Subcutaneous abdominal adipose tissue (tissue), 5 donors: ENCODE measurements around the gene PDZD4.
A peak's percentile ranks its signal among the peaks of the same experiment; 100 is the strongest.

Experiments used
- H3K27ac ChIP-seq: one replicate; pipeline ENCODE4 v1.7.0; 2013; ENCODE audit warnings: low read depth, mild to moderate bottlenecking, inconsistent platforms, low read length, moderate library complexity
- H3K27me3 ChIP-seq, 5 donors: one replicate each; pipeline ENCODE4 v1.7.0; 2013; ENCODE audit warnings: low read length in 5 of 5, inconsistent platforms in 1 of 5; ENCODE audit not compliant: control insufficient read depth in 5 of 5, insufficient read depth in 4 of 5
- H3K36me3 ChIP-seq, 5 donors: one replicate each; pipeline ENCODE4 v1.7.0; 2013; ENCODE audit warnings: low read length in 5 of 5; ENCODE audit not compliant: control insufficient read depth in 5 of 5, insufficient read depth in 5 of 5
- H3K4me1 ChIP-seq, 5 donors: one replicate each; pipeline ENCODE4 v1.7.0; 2013; ENCODE audit warnings: low read length in 5 of 5, mild to moderate bottlenecking in 3 of 5, moderate library complexity in 1 of 5; ENCODE audit not compliant: control insufficient read depth in 5 of 5, insufficient read depth in 5 of 5
- H3K4me3 ChIP-seq, 5 donors: one replicate each; pipeline ENCODE4 v1.7.0; 2013; ENCODE audit warnings: low read length in 5 of 5, low read depth in 1 of 5
- H3K9ac ChIP-seq, 5 donors: one replicate each; pipeline ENCODE4 v1.7.0; 2013; ENCODE audit warnings: low read length in 5 of 5, mild to moderate bottlenecking in 4 of 5, moderate library complexity in 3 of 5
- H3K9me3 ChIP-seq, 5 donors: one replicate each; pipeline ENCODE4 v1.7.0; 2013; ENCODE audit warnings: low read length in 5 of 5; ENCODE audit not compliant: control insufficient read depth in 5 of 5
- donor health status: healthy.
- donor health status: healthy.
- donor health status: healthy.
- donor health status: healthy.
- donor health status: healthy.

PDZD4 gene

DNA sequence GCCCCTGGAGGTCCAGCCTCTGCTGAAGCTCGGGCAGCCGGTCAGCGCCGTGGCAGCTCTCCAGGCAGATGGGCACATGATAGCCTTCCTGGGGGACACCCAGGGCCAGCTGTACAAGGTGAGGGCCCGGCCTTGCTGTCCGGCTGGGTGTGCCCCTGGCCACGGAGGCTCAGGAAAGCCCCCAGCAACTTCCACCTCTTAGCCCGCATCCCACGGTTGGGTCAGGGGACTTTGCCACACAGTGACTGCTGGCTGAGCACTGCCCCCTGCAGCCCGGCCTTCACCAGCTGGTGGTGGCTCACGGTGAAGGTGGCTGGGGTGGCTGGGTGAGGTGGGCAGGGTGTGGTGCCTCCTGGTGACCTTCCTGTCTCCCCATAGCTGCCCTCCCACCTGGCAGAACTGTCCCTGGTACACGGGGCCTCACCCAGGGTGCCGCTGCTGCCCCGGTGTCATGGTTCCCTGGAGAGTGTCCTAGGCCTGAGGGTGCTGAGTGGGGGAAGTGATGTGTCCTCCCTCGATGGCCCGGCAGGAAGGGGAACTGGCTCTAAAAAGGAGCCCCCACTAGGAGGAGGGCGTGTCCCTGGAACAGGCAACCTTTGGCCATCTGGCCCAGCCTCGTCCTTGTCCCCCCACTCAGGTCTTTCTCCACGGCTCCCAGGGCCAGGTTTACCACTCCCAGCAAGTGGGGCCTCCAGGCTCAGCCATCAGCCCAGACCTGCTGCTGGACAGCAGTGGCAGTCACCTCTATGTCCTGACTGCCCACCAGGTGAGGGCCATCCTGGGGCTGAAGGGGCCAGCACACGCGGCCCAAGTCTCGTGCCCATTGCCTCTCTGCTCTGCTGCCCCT is 61.8 kb downstream of the PDZD4 start:
- H3K27me3 ChIP-seq, result peaks cover 0 to 36% (median 19%) of the 10 kb centered on the region in 5 donors
- no peak overlapping the region for H3K4me3 ChIP-seq
- no peaks in the 10 kb centered on the region for H3K9me3 ChIP-seq
- H3K27ac ChIP-seq, result no peak overlapping the region
- H3K36me3 ChIP-seq, result no peaks in the 10 kb centered on the region
- H3K4me1 ChIP-seq, result peaks cover 0 to 31% (median 26%) of the 10 kb centered on the region in 5 donors
- no peak overlapping the region for H3K9ac ChIP-seq

- H3K9ac ChIP-seq, result no peak overlapping the region
- H3K36me3 ChIP-seq, result no peaks in the 10 kb centered on the region
- no peak overlapping the region for H3K27ac ChIP-seq
- no peak overlapping the region for H3K4me3 ChIP-seq
- H3K9me3 ChIP-seq, result no peaks in the 10 kb centered on the region
- peaks cover 0 to 31% (median 26%) of the 10 kb centered on the region in 5 donors for H3K4me1 ChIP-seq
- peaks cover 0 to 30% (median 19%) of the 10 kb centered on the region in 5 donors for H3K27me3 ChIP-seq
Observed at GRCh38 chrX:153767674-153768055, 62.7 kb downstream of the PDZD4 start.

DNA sequence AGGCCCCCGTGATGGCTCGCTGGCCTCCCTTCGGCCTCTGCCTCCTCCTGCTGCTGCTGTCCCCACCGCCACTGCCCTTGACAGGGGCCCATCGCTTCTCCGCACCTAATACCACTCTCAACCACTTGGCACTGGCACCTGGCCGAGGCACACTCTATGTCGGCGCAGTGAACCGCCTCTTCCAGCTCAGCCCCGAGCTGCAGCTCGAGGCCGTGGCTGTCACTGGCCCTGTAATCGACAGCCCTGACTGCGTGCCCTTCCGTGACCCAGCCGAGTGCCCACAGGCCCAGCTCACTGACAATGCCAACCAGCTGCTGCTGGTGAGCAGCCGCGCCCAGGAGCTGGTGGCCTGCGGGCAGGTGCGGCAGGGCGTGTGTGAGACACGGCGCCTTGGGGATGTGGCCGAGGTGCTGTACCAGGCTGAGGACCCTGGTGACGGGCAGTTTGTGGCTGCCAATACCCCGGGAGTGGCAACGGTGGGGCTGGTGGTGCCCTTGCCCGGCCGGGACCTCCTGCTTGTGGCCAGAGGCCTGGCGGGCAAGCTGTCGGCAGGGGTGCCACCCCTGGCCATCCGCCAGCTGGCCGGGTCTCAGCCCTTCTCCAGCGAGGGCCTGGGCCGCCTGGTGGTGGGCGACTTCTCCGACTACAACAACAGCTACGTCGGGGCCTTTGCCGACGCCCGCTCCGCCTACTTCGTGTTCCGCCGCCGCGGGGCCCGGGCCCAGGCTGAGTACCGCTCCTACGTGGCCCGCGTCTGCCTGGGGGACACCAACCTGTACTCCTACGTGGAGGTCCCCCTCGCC is 63.3 kb downstream of the PDZD4 start:
- Histone ChIP-seq H3K27ac (no peak overlapping the region), H3K36me3 (no peaks in the 10 kb centered on the region), H3K9me3 (no peaks in the 10 kb centered on the region), H3K4me1 (peaks cover 0 to 31% (median 26%) of the 10 kb centered on the region in 5 donors), H3K4me3 (no peak overlapping the region), H3K27me3 (peaks cover 0 to 25% (median 17%) of the 10 kb centered on the region in 5 donors), H3K9ac (no peak overlapping the region)

DNA sequence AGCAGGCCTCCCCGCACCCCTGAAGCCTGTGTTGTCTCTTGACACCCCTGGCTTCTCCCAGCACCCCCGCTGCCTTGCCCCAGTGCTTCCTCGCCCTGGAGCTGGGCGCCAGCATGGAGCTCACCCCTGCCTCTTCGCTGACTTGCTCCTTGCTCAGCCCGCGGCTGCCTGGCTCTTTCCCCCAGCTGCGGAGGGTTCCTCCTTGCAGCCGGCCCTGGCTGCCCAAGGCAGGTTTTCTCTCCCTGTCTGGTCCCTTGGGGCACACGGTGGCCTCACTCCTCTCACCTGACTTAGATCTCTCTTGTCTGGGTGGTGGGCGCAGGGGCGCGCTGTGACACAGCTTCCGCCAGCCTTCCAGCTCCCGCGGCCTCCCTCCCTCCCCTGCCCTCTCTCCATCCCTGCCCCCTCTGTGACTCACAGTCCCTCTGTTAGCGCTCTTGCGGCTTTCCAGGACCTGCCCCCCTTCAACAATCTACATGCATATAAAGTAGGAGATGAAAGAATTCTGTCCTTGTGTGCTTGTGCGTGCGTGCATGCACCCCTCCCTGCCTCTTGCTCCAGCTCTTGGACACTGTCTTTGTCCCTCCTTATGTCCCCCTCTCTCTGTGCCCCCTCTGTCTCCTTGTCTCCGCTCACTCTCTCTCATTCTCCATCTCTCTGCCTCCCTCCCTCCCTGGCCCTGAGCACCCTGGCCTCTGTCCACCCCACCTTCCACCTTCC is 64.1 kb downstream of the PDZD4 start:
- Histone ChIP-seq H3K9ac (peak overlapping the region in 1 of 5 donors; percentile 60), H3K9me3 (no peaks in the 10 kb centered on the region), H3K4me1 (peaks cover 0 to 31% (median 26%) of the 10 kb centered on the region in 5 donors), H3K36me3 (no peaks in the 10 kb centered on the region), H3K4me3 (peak overlapping the region in 4 of 5 donors; percentile 17 to 46 (median 28)), H3K27me3 (peaks cover 0 to 23% (median 17%) of the 10 kb centered on the region in 5 donors), H3K27ac (no peak overlapping the region)

GRCh38 chrX:153765138-153766079 is 64.9 kb downstream of the PDZD4 start:
- H3K4me3 ChIP-seq, result peak overlapping the region in 3 of 5 donors; percentile 17 to 50 (median 46)
- H3K9me3 ChIP-seq, result no peaks in the 10 kb centered on the region
- H3K9ac ChIP-seq, result peak overlapping the region in 2 of 5 donors; percentile 14 to 64
- H3K36me3 ChIP-seq, result no peaks in the 10 kb centered on the region
- H3K4me1 ChIP-seq, result peaks cover 0 to 31% (median 26%) of the 10 kb centered on the region in 5 donors
- peaks cover 0 to 17% (median 14%) of the 10 kb centered on the region in 5 donors for H3K27me3 ChIP-seq
- H3K27ac ChIP-seq, result no peak overlapping the region

DNA sequence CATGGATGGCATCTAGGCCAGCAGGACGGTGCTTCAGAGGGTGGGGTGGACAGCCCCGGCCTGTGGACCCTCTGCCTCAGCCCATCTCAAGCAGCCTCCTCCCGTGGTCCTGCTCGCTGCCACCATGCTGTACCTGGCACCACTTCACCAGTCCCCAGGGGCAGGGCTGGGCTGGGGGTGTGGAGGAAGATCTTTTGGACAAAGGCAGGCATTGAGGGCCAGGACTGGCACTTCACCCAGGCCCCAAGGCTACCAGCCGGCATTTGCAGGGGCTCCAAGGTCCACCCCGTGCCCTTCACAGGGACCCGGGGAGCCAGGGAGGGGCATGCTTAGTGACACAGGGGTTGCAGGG is 65.6 kb downstream of the PDZD4 start:
- Histone ChIP-seq H3K9ac (peak overlapping the region in 1 of 5 donors; percentile 64), H3K36me3 (no peaks in the 10 kb centered on the region), H3K4me3 (peak overlapping the region in 3 of 5 donors; percentile 11 to 50 (median 46)), H3K27ac (no peak overlapping the region), H3K27me3 (peaks cover 0 to 17% (median 11%) of the 10 kb centered on the region in 5 donors), H3K9me3 (no peaks in the 10 kb centered on the region), H3K4me1 (peaks cover 0 to 31% (median 26%) of the 10 kb centered on the region in 5 donors)

- Histone ChIP-seq H3K27ac (no peak within 1 kb of the TSS), H3K4me1 (peaks cover 0 to 31% (median 26%) of the 10 kb centered on the region in 5 donors), H3K27me3 (peaks cover 0 to 17% (median 11%) of the 10 kb centered on the region in 5 donors), H3K36me3 (no peaks in the 10 kb centered on the region), H3K4me3 (peak within 1 kb of the TSS in 3 of 5 donors; percentile 11 to 50 (median 46)), H3K9me3 (no peaks in the 10 kb centered on the region), H3K9ac (peak within 1 kb of the TSS in 1 of 5 donors; percentile 64)
Observed at GRCh38 chrX:153763989-153764755, 66.2 kb downstream of the PDZD4 start, which contains the start of gene PLXNB3. TSS of gene PLXNB3 (plus strand) at chrX:153764249. CDS start at chrX:153765536, 1,287 bp downstream.

DNA sequence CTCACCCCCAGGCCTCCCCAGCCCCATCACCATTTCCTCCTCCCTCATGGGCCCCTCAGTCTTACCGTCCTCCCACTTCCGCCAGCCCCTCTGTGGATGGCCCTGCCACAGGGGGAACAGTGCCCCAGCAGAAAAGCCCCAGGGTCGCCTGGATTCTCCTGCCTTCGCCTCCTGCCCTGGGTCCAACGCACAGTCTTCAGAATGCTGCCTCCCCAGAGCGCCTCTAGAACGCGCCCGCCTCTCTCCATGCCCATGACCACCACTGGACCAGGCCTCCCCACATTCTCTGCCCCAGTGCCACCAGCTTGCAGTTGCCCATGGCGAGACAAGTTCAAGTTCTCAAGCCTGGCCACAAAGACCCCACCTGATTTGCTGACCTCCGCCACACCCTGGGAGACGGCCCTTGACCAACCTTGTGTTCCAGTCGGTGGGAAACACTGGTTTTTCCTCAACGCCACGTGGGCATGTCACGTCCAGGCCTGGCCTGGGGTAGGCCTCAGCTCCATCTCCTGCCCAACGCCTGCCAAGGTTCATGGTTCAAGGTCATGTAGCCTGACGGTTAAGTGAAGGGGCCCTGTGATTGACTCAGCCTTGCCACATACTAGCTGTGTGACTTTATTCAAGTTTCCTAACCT is 66.9 kb downstream of the PDZD4 start:
- H3K9me3 ChIP-seq, result no peaks in the 10 kb centered on the region
- peaks cover 0 to 14% (median 9%) of the 10 kb centered on the region in 5 donors for H3K27me3 ChIP-seq
- H3K4me1 ChIP-seq, result peaks cover 0 to 36% (median 30%) of the 10 kb centered on the region in 5 donors
- no peak overlapping the region for H3K9ac ChIP-seq
- no peak overlapping the region for H3K27ac ChIP-seq
- H3K4me3 ChIP-seq, result no peak overlapping the region
- H3K36me3 ChIP-seq, result no peaks in the 10 kb centered on the region
